ENCODE data around the gene ADCY4. TPM values are rescaled to one million over a fixed set of nuclear protein-coding genes. Genes with fewer than 3 reads are reported as not detected.
A peak's percentile ranks its signal among the peaks of the same experiment; 100 is the strongest.

The ADCY4 gene
- total and polyA plus RNA-seq, 2 of the 13 experiments (the other 11 are each of a cell fraction or from before 2014, with no cell fraction given) = 0.03 TPM; not detected in 1

GRCh38 chr14:24355009-24355408 is 20.1 kb upstream of the ADCY4 start:
- CTCF ChIA-PET (ENCODE audit: low intra/inter-chr PET ratio, low total read pairs) = no interaction called here
- TF ChIP-seq, protein P1, sequence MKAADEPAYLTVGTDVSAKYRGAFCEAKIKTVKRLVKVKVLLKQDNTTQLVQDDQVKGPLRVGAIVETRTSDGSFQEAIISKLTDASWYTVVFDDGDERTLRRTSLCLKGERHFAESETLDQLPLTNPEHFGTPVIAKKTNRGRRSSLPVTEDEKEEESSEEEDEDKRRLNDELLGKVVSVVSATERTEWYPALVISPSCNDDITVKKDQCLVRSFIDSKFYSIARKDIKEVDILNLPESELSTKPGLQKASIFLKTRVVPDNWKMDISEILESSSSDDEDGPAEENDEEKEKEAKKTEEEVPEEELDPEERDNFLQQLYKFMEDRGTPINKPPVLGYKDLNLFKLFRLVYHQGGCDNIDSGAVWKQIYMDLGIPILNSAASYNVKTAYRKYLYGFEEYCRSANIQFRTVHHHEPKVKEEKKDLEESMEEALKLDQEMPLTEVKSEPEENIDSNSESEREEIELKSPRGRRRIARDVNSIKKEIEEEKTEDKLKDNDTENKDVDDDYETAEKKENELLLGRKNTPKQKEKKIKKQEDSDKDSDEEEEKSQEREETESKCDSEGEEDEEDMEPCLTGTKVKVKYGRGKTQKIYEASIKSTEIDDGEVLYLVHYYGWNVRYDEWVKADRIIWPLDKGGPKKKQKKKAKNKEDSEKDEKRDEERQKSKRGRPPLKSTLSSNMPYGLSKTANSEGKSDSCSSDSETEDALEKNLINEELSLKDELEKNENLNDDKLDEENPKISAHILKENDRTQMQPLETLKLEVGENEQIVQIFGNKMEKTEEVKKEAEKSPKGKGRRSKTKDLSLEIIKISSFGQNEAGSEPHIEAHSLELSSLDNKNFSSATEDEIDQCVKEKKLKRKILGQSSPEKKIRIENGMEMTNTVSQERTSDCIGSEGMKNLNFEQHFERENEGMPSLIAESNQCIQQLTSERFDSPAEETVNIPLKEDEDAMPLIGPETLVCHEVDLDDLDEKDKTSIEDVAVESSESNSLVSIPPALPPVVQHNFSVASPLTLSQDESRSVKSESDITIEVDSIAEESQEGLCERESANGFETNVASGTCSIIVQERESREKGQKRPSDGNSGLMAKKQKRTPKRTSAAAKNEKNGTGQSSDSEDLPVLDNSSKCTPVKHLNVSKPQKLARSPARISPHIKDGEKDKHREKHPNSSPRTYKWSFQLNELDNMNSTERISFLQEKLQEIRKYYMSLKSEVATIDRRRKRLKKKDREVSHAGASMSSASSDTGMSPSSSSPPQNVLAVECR (CRISPR knock-in tag; IDR thresholded peaks at IDR 0.05; ENCODE audit: borderline replicate concordance) = no peak
- TF ChIP-seq MZF1 (CRISPR knock-in tag; IDR thresholded peaks at IDR 0.05; ENCODE audit: borderline replicate concordance) (no peak), CREB1 (IDR thresholded peaks at IDR 0.05) (no peak), CREB1 (CRISPR knock-in tag; IDR thresholded peaks at IDR 0.05) (no peak), CCAR2 (optimal IDR thresholded peaks at IDR 0.05; ENCODE audit: low read depth, low read length) (no peak), SPEN (CRISPR knock-in tag; IDR thresholded peaks at IDR 0.05; ENCODE audit: low read depth) (no peak)
- no peak overlapping the region for H3K9ac ChIP-seq (ENCODE audit: insufficient read depth, low read depth, low read length)
- no peak for DNase-seq (ENCODE audit: low spot score)
- BruUV-seq (replicated peaks) = no TSS peak
- H3K27me3 ChIP-seq (ENCODE audit: control insufficient read depth in 1 of 2, insufficient read depth in 2 of 2, low read length in 2 of 2) = peaks cover 5 to 11% of the 10 kb centered on the region in 2 experiments; a peak in 2 of 5 replicates
- POLR2A ChIA-PET = no interaction called here
- H4K20me1 ChIP-seq (ENCODE audit: insufficient read depth, low read length) = no peaks in the 10 kb centered on the region
- ATAC-seq = no peak
- H3K79me2 ChIP-seq (ENCODE audit: insufficient read depth, low read length) = no peaks in the 10 kb centered on the region
- peak overlapping the region; percentile 38 for H2AFZ ChIP-seq (ENCODE audit: low read length)
- no peaks in the 10 kb centered on the region for H3K9me3 ChIP-seq (ENCODE audit: low read length)
- in situ Hi-C loops (cut with HindIII; ENCODE audit: extremely low pct_ligation_motif_present, low pct_unique_long_range_greater_than_20kb) (no loop called here), intact Hi-C loops (cut with micrococcal nuclease; ENCODE audit: unreplicated experiment) (no loop called here)
- H3K4me3 ChIP-seq (replicated peaks in 1 of 3; ENCODE audit: insufficient read depth in 1 of 3, low read depth in 2 of 3, low read length in 3 of 3) = no peak overlapping the region
- WGBS (ENCODE audit: low lambda C conversion rate) = 31% methylated on average over 7 of the region's 7 CpGs
- no peak overlapping the region for H3K27ac ChIP-seq (ENCODE audit: extremely low read length, insufficient read depth, low read length)
- no peak overlapping the region for H3K4me2 ChIP-seq (ENCODE audit: low read depth, low read length)
- peaks cover 10% of the 10 kb centered on the region for H3K4me1 ChIP-seq (ENCODE audit: insufficient read depth, low read length)
- no peaks in the 10 kb centered on the region for H3K36me3 ChIP-seq (replicated peaks in 1 of 2; ENCODE audit: control insufficient read depth in 1 of 2, insufficient read depth in 2 of 2, low read length in 2 of 2)
- FAIRE-seq = no peak

Measured in HepG2 (cell line).